ENCODE data around the gene ZNF593OS.

Gene ZNF593OS

DNA sequence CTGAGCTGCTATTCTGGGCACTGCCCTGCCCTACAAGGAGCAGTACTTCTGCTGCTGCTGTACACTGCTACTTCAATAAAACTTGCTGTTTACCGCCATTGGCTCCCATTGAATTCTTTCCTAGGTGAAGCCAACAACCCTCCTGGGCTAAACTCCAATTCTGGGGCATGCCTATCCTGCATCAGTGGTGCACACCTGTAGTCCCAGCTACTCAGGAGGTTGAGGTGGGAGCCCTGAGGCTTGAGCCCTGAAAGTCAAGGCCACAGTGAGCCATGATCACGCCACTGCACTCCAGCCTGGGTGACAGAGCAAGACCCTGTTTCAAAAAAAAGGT lies 38.8 kb downstream of the ZNF593OS start:
- Mint-ChIP-seq H3K27ac (no peak overlapping the region), H3K36me3 (ENCODE audit: low read depth) (peaks cover 3% of the 10 kb centered on the region), H3K4me3 (no peak overlapping the region), H3K4me1 (ENCODE audit: low read depth) (peaks cover 15% of the 10 kb centered on the region), H3K27me3 (ENCODE audit: low read depth) (no peaks in the 10 kb centered on the region), H3K9me3 (peaks cover 8% of the 10 kb centered on the region)
- DNase-seq (ENCODE audit: low spot score) = no peak

DNA sequence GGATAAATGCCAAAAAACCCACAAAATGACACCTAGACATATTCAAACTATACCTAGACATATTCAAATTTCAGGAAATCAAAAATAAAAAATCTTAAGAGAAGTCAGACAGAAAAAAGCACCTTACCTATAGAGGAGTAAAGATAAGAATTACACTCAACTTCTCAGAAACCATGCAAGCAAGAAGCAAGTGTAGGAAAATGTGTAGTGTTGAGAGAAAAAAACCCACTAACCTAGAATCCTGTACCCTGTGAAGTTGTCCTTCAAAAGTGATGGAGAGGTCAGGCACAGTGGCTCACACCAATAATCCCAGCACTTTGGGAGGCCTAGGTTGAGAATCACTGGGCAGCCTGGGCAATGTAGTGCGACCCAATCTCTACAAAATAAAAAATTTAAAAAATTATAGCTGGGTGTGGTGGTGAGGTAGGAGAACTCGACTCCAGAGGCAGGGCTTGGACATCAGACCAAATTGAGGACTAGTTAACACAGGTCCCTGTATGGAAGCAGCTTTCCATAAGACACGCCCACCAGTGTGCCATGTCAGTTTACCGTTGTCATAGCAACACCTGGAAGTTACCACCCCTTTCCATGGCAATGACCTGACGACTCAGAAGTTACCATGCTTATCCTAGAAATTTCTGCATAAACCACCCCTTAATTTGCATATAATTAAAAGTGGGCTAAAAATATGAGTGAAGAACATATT lies 39.4 kb downstream of the ZNF593OS start:
- peaks cover 8% of the 10 kb centered on the region for H3K9me3 Mint-ChIP-seq
- peaks cover 7% of the 10 kb centered on the region for H3K36me3 Mint-ChIP-seq (ENCODE audit: low read depth)
- H3K4me1 Mint-ChIP-seq (ENCODE audit: low read depth) = peaks cover 20% of the 10 kb centered on the region
- no peak overlapping the region for H3K4me3 Mint-ChIP-seq
- no peak for DNase-seq (ENCODE audit: low spot score)
- no peak overlapping the region for H3K27ac Mint-ChIP-seq
- H3K27me3 Mint-ChIP-seq (ENCODE audit: low read depth) = no peaks in the 10 kb centered on the region

DNA sequence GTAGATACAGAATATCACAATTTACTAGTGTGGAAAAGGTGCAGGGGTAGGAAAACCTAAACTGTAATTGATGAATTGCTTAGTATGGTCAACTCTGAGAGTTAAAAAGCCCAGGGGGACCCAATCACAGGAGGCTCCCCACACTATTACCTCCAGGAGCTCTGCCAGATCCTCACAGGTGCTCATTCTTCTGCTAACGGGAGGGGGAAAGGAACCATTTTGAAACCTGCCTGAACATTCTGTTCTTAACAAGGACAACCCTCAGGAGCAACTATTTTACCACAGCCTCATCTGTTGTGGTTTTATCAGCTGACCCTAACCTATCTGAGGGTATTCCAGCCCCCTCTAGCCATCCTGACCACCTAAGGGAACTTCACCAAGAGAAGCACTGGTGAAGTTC lies 40.9 kb downstream of the ZNF593OS start:
- Mint-ChIP-seq H3K36me3 (ENCODE audit: low read depth) (peaks cover 11% of the 10 kb centered on the region), H3K27ac (no peak overlapping the region), H3K4me3 (no peak overlapping the region), H3K9me3 (peaks cover 8% of the 10 kb centered on the region), H3K27me3 (ENCODE audit: low read depth) (no peaks in the 10 kb centered on the region), H3K4me1 (ENCODE audit: low read depth) (peaks cover 30% of the 10 kb centered on the region)
- no peak for DNase-seq (ENCODE audit: low spot score)

DNA sequence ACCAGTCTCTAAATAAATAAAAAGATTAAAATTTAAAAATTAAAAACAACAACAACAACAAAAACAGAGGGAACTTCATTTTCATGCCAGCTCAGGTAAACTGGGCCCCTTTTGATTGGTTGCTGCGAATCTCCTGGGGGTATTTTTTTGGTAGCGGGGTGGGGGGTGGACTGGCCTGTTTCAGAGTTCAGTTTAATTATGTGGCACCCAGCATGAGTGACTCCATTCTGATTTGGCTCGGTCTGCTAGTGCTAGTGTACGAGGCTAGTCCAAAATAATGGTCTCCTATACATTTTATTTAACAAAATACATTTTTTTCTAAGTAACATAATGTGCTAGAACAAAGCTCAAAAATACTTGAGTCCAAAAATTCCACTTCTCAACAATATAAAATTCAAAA lies 41.9 kb downstream of the ZNF593OS start:
- H3K27ac Mint-ChIP-seq = no peak overlapping the region
- H3K36me3 Mint-ChIP-seq (ENCODE audit: low read depth) = peaks cover 15% of the 10 kb centered on the region
- peaks cover 36% of the 10 kb centered on the region for H3K4me1 Mint-ChIP-seq (ENCODE audit: low read depth)
- no peaks in the 10 kb centered on the region for H3K27me3 Mint-ChIP-seq (ENCODE audit: low read depth)
- H3K4me3 Mint-ChIP-seq = no peak overlapping the region
- DNase-seq (ENCODE audit: low spot score) = no peak
- peaks cover 8% of the 10 kb centered on the region for H3K9me3 Mint-ChIP-seq

DNA sequence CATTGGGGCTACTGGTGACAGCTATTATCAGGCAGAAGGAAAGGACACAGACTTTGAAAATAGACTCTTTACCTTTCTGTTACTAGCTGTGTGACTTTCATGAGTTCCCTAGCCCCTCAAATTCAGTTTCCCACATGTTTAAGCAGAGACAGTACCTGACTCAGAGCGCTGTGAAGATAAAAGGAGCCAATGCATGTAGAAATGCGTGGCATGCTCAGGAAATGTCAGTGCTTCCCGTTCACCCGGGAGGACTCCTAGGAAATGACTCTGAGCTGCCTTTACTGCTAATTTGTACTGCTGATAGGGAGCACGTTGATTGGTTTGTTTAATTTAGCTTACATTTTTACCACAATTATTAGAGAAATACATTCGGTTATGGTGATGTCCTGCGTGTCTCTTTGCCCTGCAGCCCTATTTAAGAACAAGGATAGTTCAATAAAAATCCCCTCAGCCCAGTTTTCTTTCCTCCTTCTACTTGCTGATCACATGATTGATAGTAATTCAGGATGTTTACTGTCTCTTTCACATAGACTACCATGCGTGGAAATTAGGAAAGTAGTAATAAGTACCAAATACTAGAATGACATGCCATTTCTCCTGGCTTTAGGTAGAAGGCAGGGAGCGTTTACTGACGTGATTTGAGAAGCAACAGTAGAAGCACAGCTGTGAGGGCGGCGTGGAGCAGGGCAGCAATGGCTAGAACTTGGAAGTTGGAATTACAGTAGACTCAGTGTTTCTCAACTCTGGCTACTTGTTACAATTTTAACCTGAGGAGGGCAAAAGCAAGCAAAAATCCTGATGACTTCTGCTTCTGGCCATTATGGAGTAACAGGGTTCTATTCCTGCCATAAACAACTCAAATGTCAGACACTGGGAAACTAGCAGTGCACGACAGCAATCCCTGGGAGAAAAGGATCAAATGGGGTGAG lies 44.1 kb downstream of the ZNF593OS start:
- peak overlapping the region; percentile 98 for H3K27ac Mint-ChIP-seq
- H3K36me3 Mint-ChIP-seq (ENCODE audit: low read depth) = peaks cover 30% of the 10 kb centered on the region
- H3K4me3 Mint-ChIP-seq = peak overlapping the region; percentile 85
- DNase-seq (ENCODE audit: low spot score) = no peak
- H3K4me1 Mint-ChIP-seq (ENCODE audit: low read depth) = peaks cover 54% of the 10 kb centered on the region
- no peaks in the 10 kb centered on the region for H3K9me3 Mint-ChIP-seq
- no peaks in the 10 kb centered on the region for H3K27me3 Mint-ChIP-seq (ENCODE audit: low read depth)

DNA sequence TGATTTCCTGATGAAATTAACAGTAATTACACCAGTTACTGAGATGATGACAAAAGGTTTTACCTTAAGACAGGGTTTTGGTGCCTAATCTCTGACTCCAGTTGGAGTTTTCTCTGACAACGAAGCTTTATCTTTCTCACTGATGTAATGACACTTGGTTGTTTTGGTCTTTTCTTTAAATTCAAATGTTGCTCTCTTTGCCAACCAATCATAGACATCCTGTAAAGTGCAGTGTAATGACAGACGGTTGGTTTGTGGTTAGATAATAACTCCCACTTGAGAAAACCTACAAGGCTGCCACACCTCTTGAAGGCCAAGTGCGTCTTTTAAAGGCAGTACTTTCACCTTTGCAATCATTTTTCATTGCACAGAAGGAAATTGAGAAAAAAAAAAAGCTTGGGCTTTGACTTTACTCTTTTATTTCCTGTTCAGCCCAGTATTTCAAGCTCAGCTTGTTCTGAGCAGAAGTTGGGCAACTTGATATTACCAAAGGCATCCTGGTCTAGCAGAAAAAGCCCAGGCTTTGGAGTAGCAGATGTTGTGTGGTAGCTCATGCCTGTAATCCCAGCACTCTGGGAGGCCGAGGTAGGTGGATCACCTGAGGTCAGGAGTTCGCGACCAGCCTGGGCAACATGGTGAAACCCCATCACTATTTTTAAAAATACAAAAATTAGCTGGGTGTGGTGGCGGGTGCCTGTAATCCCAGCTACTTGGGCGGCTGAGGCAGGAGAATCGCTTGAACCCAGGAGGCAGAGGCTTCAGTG lies 45.1 kb downstream of the ZNF593OS start:
- Mint-ChIP-seq H3K27ac (peak overlapping the region; percentile 98), H3K4me3 (peak overlapping the region; percentile 85), H3K4me1 (ENCODE audit: low read depth) (peaks cover 58% of the 10 kb centered on the region), H3K36me3 (ENCODE audit: low read depth) (peaks cover 39% of the 10 kb centered on the region), H3K27me3 (ENCODE audit: low read depth) (no peaks in the 10 kb centered on the region), H3K9me3 (no peaks in the 10 kb centered on the region)
- peak; percentile 68 for DNase-seq (ENCODE audit: low spot score)

DNA sequence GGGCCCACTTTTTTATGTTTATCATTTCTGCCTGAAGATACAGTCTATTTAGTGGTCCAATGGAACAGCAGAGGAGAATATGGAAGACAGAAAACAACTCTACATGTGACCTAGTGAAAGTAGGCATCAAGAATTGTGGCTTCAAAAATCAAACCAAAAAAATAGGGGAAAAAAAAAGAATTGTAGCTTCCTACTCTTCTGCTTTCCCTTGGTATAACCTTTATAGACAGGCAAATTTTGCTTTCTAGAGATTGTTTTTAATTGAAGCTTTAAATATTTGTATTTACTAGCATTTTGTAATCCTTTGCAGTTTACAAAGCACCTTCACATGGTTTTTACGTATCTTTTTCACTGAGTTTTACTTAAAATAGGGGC lies 45.7 kb downstream of the ZNF593OS start:
- Mint-ChIP-seq H3K4me1 (ENCODE audit: low read depth) (peaks cover 58% of the 10 kb centered on the region), H3K27ac (peak overlapping the region; percentile 98), H3K4me3 (peak overlapping the region; percentile 85), H3K9me3 (no peaks in the 10 kb centered on the region), H3K27me3 (ENCODE audit: low read depth) (no peaks in the 10 kb centered on the region), H3K36me3 (ENCODE audit: low read depth) (peaks cover 39% of the 10 kb centered on the region)
- no peak for DNase-seq (ENCODE audit: low spot score)

DNA sequence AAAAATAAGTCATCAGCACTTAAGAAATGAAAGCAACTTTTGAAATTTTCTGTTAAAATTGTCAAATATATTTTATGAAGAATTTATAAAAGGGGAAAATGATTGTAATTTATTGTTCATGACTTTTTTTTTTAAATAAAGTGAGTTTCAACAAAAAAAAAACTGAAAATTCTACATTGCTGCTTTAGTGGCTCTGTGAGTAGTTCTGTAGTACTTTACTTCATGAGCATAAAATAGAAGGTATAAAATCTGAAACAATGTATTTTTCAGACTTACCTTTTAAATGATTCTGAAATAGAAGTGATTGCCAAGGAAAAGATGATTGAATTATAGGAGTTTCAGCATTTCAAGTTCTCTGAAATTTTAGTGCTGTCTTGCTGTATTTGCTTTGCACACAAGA lies 46.2 kb downstream of the ZNF593OS start:
- Mint-ChIP-seq H3K4me1 (ENCODE audit: low read depth) (peaks cover 59% of the 10 kb centered on the region), H3K27me3 (ENCODE audit: low read depth) (no peaks in the 10 kb centered on the region), H3K27ac (peak overlapping the region; percentile 98), H3K9me3 (no peaks in the 10 kb centered on the region), H3K4me3 (peak overlapping the region; percentile 85), H3K36me3 (ENCODE audit: low read depth) (peaks cover 41% of the 10 kb centered on the region)
- DNase-seq (ENCODE audit: low spot score) = no peak

DNA sequence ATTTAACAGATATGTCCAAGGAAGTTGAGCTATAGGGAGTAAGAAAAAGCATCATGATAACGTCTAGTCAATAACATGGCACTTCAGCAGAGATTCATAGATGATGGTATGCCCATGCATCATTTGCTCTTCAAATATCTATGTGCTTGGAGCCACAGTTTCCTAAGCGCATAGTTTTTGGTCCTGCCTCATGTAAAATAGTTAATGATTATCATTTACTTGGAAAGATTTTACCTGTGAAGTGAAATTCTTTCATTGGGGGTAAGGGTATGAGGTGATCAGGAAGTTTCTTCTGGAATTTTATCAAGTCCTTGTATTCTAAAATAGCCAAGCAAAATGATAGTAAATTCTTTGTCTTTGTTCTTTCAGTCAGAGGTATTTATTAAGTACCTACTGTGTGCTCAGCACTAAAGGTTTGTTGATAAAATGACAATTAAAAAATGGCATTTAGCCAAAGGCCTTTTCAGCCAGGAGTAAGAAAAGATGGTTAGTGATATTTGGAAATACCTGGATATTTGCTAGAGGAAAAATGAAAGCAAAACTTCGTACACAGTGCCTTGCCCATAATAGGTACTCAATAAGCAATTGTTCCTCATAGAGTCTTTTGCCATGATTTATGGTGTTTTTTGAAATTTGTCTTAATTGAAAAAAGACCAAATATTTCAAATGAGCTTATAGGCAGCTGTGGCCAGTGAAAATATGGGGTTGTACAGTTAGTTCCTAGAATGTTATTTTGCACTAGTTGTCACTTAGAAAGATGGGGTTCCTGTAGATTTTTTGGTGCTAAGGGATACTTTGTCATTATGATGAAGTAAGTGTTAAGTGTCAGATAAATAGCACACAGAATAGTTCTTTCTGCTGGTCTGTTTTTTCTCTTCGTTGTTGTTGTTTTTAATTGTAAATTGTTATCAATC lies 47.0 kb downstream of the ZNF593OS start:
- Mint-ChIP-seq H3K36me3 (ENCODE audit: low read depth) (peaks cover 48% of the 10 kb centered on the region), H3K4me1 (ENCODE audit: low read depth) (peaks cover 65% of the 10 kb centered on the region), H3K4me3 (peak overlapping the region; percentile 85), H3K9me3 (no peaks in the 10 kb centered on the region), H3K27me3 (ENCODE audit: low read depth) (no peaks in the 10 kb centered on the region), H3K27ac (peak overlapping the region; percentile 98)
- DNase-seq (ENCODE audit: low spot score) = no peak

DNA sequence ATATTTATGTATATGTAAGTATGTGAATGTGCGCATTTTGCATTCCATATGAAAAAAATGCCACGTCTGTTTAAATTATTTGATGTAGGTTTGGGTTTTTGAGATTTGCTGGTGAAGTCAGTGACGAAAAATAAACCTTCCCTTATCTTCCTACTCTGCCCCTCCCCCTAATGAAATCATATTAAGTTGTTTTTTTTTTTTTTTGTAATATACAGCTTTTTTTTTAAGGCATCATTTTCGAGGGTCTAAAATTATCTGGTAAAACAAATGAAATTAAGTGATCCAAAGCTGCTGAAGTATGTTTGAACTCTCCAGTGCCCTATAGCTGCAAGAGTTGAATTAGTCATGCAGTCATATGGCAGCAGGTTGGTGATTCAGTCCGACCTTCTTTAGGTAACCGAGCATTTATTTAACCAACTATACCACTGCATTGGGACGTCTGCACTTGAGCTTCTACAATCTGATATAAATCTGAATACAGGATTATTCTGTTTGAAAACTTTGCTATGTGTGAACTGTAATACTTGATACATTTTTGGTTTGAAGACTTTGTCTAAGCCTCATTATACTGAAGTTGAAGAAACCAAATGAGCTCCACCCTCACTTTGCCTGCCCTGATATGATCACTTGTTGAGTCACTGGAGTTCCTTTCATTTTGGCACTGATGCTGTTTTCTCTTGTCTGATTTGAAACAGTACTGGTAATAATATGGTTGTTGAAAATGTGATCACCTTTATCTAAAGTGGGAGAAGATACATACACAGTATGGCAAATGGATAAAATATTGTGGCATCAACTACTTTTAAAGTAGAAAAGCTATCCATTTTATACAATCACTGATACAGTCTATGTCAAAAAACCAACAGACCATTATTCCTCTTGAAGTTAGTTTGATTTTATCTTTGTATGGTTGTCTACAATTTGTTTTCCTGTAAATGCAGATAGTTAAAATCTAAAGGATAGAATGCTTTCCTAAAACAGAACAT lies 48.4 kb downstream of the ZNF593OS start:
- peak; percentile 29 for DNase-seq (ENCODE audit: low spot score)

DNA sequence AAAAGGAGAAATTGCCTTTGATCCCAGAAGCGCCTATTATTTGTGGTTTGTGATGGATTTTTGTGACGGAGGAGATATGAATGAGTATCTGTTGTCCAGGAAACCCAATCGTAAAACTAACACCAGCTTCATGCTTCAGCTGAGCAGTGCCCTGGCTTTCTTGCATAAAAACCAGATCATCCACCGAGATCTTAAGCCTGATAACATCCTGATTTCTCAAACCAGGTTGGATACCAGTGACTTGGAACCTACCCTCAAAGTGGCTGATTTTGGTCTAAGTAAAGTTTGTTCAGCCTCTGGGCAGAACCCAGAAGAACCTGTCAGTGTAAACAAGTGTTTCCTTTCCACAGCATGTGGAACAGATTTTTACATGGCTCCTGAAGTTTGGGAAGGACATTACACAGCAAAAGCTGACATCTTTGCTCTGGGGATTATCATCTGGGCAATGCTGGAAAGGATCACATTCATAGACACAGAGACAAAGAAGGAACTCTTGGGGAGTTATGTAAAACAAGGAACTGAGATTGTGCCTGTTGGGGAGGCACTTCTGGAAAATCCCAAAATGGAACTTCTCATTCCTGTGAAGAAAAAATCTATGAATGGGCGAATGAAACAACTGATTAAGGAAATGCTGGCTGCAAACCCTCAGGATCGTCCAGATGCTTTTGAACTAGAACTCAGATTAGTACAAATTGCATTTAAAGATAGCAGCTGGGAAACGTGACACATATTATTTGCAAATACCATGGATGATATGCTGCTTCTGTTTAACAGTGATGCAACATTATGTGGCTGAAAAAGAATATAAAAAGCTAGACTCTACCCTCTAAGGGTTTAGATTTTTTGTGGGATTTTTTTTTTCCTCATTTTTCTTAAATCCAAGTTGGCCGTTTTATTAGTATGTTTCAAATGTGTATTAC lies 49.5 kb downstream of the ZNF593OS start:
- DNase-seq (ENCODE audit: low spot score) = no peak
- peaks cover 60% of the 10 kb centered on the region for H3K36me3 Mint-ChIP-seq (ENCODE audit: low read depth)
- H3K4me1 Mint-ChIP-seq (ENCODE audit: low read depth) = peaks cover 61% of the 10 kb centered on the region
- peak overlapping the region; percentile 57 for H3K27ac Mint-ChIP-seq
- H3K9me3 Mint-ChIP-seq = no peaks in the 10 kb centered on the region
- H3K4me3 Mint-ChIP-seq = no peak overlapping the region
- H3K27me3 Mint-ChIP-seq (ENCODE audit: low read depth) = no peaks in the 10 kb centered on the region

More for the DNA sequence above, 48.4 kb downstream of the ZNF593OS start:
- peaks cover 71% of the 10 kb centered on the region for H3K4me1 Mint-ChIP-seq (ENCODE audit: low read depth)
- peaks cover 59% of the 10 kb centered on the region for H3K36me3 Mint-ChIP-seq (ENCODE audit: low read depth)
- H3K27me3 Mint-ChIP-seq (ENCODE audit: low read depth) = no peaks in the 10 kb centered on the region
- peak overlapping the region; percentile 85 for H3K4me3 Mint-ChIP-seq
- H3K9me3 Mint-ChIP-seq = no peaks in the 10 kb centered on the region
- H3K27ac Mint-ChIP-seq = peak overlapping the region; percentile 86
